ENCODE data around the gene LRMDA. TPM values are rescaled to one million over a fixed set of nuclear protein-coding genes. Genes with fewer than 3 reads are reported as not detected.

LRMDA gene
- total and polyA plus RNA-seq, 2 of the 4 experiments (the other 2 are of a cell fraction), result 0.07 TPM; not detected in 1

DNA sequence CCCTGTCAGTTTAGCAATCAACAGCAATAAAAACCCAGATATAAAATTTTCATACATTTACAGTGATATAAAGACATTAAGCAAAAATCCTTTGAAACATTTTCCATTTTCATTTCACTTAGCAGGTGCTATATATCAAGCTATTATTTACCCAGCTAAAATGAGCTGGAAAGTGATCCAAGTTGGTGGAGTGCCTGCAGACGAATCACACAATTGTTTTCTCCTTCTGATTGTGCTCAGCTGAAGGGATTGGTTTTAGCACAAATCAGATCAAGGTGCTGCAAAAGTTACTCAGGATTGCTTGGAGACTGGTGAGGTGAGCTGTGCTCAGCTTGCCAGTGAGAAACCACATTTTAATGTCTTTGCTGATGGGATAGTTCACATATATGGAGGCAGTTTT lies 138.1 kb downstream of the LRMDA start:
- no CpG with 5 or more reads among the region's 1 CpG for WGBS, 2 experiments (ENCODE audit: extremely low coverage in 2 of 2, insufficient read length in 1 of 2)
- H3K4ac ChIP-seq (ENCODE audit: low read depth, low read length), result no peak overlapping the region
- ATAC-seq (ENCODE audit: low read depth), result no peak

More for the DNA sequence above, 138.1 kb downstream of the LRMDA start:
- no peak overlapping the region for H3K4me2 ChIP-seq (ENCODE audit: low read depth, low read length)
- H2BK15ac ChIP-seq (ENCODE audit: low read depth, low read length), result no peak overlapping the region
- no peaks in the 10 kb centered on the region for H3K27me3 ChIP-seq (ENCODE audit: control insufficient read depth, insufficient read depth, low read length)
- dilution Hi-C loops (cut with HindIII; ENCODE audit: low sequenced_read_pairs, unreplicated experiment) (no loop called here), in situ Hi-C loops (cut with MboI; ENCODE audit: low sequenced_read_pairs) (no loop called here), intact Hi-C loops (cut with micrococcal nuclease) (no loop called here)
- H3K18ac ChIP-seq (ENCODE audit: low read depth, low read length), result no peak overlapping the region
- no TSS peak for BruUV-seq (replicated peaks)
- no peak for TF ChIP-seq NFE2L2 (IDR thresholded peaks at IDR 0.05; ENCODE audit: low read depth, low read length)
- TF ChIP-seq RCOR1 (IDR thresholded peaks at IDR 0.05; ENCODE audit: insufficient replicate concordance, low read length), result no peak
- TF ChIP-seq RAD21 (IDR thresholded peaks at IDR 0.05; ENCODE audit: low read length), result no peak
- no peak for TF ChIP-seq FOS (IDR thresholded peaks at IDR 0.05; ENCODE audit: low read depth, low read length)
- TF ChIP-seq ELK1 (IDR thresholded peaks at IDR 0.05; ENCODE audit: borderline replicate concordance, low read depth, low read length), result no peak
- TF ChIP-seq BHLHE40 (IDR thresholded peaks at IDR 0.05; ENCODE audit: low read depth, low read length), result no peak
- TF ChIP-seq RFX5 (IDR thresholded peaks at IDR 0.05; ENCODE audit: low read depth, low read length), result no peak
- TF ChIP-seq CHD1 (IDR thresholded peaks at IDR 0.05; ENCODE audit: low read depth, low read length), result no peak
- H3K4me1 ChIP-seq (ENCODE audit: control insufficient read depth, insufficient read depth, low read length), result no peaks in the 10 kb centered on the region
- H3K9me1 ChIP-seq (ENCODE audit: insufficient read depth, low read length), result no peaks in the 10 kb centered on the region
- no peaks in the 10 kb centered on the region for H4K20me1 ChIP-seq (ENCODE audit: insufficient read depth, low read length)
- no peak overlapping the region for H3K9ac ChIP-seq (ENCODE audit: low read depth, low read length)
- no peak overlapping the region for H2BK120ac ChIP-seq (ENCODE audit: low read depth, low read length)
- no peak overlapping the region for H4K8ac ChIP-seq (ENCODE audit: low read depth in 2 of 2, low read length in 2 of 2)
- H2AFZ ChIP-seq (replicated peaks; ENCODE audit: low read length, poor library complexity), result no peak overlapping the region
- no peak overlapping the region for H3K4me3 ChIP-seq (ENCODE audit: insufficient read depth, low read depth, low read length)
- no peak overlapping the region for H2AK5ac ChIP-seq (ENCODE audit: low read depth, low read length)
- H3K56ac ChIP-seq (ENCODE audit: extremely low read depth, insufficient read depth, low read length), result no peak overlapping the region
- no peaks in the 10 kb centered on the region for H3K79me1 ChIP-seq (ENCODE audit: low read depth in 1 of 2, low read length in 2 of 2)
- ChIA-PET CTCF (no interaction called here), POLR2A (ENCODE audit: unreplicated experiment) (no interaction called here)
- H4K91ac ChIP-seq (ENCODE audit: insufficient read depth, low read depth, low read length), result no peak overlapping the region
- H3K9me3 ChIP-seq (ENCODE audit: control insufficient read depth, insufficient read depth, low read length), result peaks cover 3% of the 10 kb centered on the region; the same call in 1 of the 2 replicates
- H2BK20ac ChIP-seq (ENCODE audit: low read depth, low read length), result no peak overlapping the region
- H3K36me3 ChIP-seq (ENCODE audit: control insufficient read depth, insufficient read depth, low read length), result no peaks in the 10 kb centered on the region
- no peak overlapping the region for H2BK5ac ChIP-seq (ENCODE audit: low read depth, low read length, poor library complexity, severe bottlenecking)
- DNase-seq, result no peak
- no peak overlapping the region for H2AK9ac ChIP-seq (replicated peaks; ENCODE audit: low read depth, low read length, poor library complexity)
- H3K14ac ChIP-seq (replicated peaks; ENCODE audit: low read depth, low read length), result no peak overlapping the region
- no peak overlapping the region for H4K5ac ChIP-seq (ENCODE audit: low read depth, low read length)
- H3K27ac ChIP-seq (ENCODE audit: insufficient read depth, low read length), result no peak overlapping the region
- no peak overlapping the region for H3K23ac ChIP-seq (ENCODE audit: low read depth, low read length)

All from IMR-90 (cell line).